K562 (cell line): ENCODE data around the gene PRDX1. TPM values are rescaled to one million over a fixed set of nuclear protein-coding genes. Genes with fewer than 3 reads are reported as not detected.

Source experiments
- CLOCK ChIP-seq: fragments of 250-450 bp; sonication (Bioruptor Pico); IDR thresholded peaks from 2 replicates; pipeline ENCODE4 v1.4.0; 2020; ENCODE audit warnings: mild to moderate bottlenecking, moderate library complexity, borderline replicate concordance
- DIDO1 ChIP-seq: fragments of 450-650 bp; IDR thresholded peaks from 2 replicates; pipeline ENCODE4 v1.6.1; 2016; ENCODE audit warnings: low read depth, missing biosample characterization, missing genetic modification characterization
- ETV5 ChIP-seq: sonication (generic); formaldehyde crosslinking; IDR thresholded peaks from 2 replicates; pipeline ENCODE4 v1.4.0; 2020; ENCODE audit warnings: low read depth, mild to moderate bottlenecking, missing genetic modification reagents
- HMG20B ChIP-seq: fragments of 250-450 bp; sonication (Bioruptor Pico); IDR thresholded peaks from 2 replicates; pipeline ENCODE4 v1.5.0; 2021; ENCODE audit warnings: mild to moderate bottlenecking
- HMGN3 ChIP-seq: IDR thresholded peaks from 2 replicates; pipeline ENCODE4 v1.6.1; 2011; ENCODE audit warnings: borderline replicate concordance, low read depth, mild to moderate bottlenecking, mixed read lengths, low read length; ENCODE audit not compliant: insufficient read length; ENCODE audit errors: extremely low read depth
- L3MBTL2 ChIP-seq: fragments of 450-650 bp; IDR thresholded peaks from 2 replicates; pipeline ENCODE4 v1.6.1; 2016; ENCODE audit warnings: mild to moderate bottlenecking, moderate library complexity
- LCOR ChIP-seq: sonication (generic); formaldehyde crosslinking; IDR thresholded peaks from 2 replicates; pipeline ENCODE4 v1.8.0; 2022; ENCODE audit warnings: mild to moderate bottlenecking, missing genetic modification reagents
- PKNOX1 ChIP-seq: fragments of 450-650 bp; IDR thresholded peaks from 2 replicates; pipeline ENCODE4 v1.6.1; 2016
- SRSF9 ChIP-seq: fragments of 200-400 bp; formaldehyde crosslinking; IDR thresholded peaks from 2 replicates; pipeline ENCODE4 v1.6.1; 2017; ENCODE audit warnings: low read depth, low read length, borderline replicate concordance
- THAP7 ChIP-seq: fragments of 250-450 bp; sonication (Bioruptor Pico); IDR thresholded peaks from 2 replicates; pipeline ENCODE4 v1.5.0; 2021
- ZC3H11A ChIP-seq: IDR thresholded peaks from 2 replicates; pipeline ENCODE4 v1.6.1; 2012; ENCODE audit warnings: low read depth, low read length, improper control_type of control experiment
- ZEB2 ChIP-seq: fragments of 450-650 bp; IDR thresholded peaks from 2 replicates; pipeline ENCODE4 v1.6.1; 2016
- ZNF347 ChIP-seq: fragments of 450-650 bp; formaldehyde crosslinking; IDR thresholded peaks from 2 replicates; pipeline ENCODE4 v1.4.0; 2020; ENCODE audit warnings: low read depth, mild to moderate bottlenecking, moderate library complexity
- polyA plus RNA-seq, 8 experiments: library from polyadenylated mRNA; depleted of rRNA in 4 of 8; stranded (reverse) in 5 of 8; unstranded in 3 of 8; fragments of >200 nt; fragmentation: Nextera tagmentation in 2 of 8; fragmentation: Illumina TruSeq in 1 of 8; extraction: Ambion mirVana in 2 of 8; extraction: Trizol in 1 of 8; gene quantifications; 2 replicates each; pipeline versions ENCODE4 v1.2.1 to v1.2.3, GENCODE V29; 2011 to 2014; ENCODE audit warnings: inconsistent platforms in 1 of 8, missing spikeins in 1 of 8
- total RNA-seq, 7 experiments: library from RNA; depleted of rRNA in 6 of 7; stranded (reverse); fragments of >200 nt in 6 of 7; fragmentation: Illumina TruSeq in 2 of 7; extraction: Trizol in 2 of 7; gene quantifications; 2 replicates each; pipeline versions ENCODE4 v1.2.1 to v1.2.3, GENCODE V29; 2011 to 2021; ENCODE audit warnings: low replicate concordance in 1 of 7
- TF ChIP-seq, protein P1 (sequence below): fragments of 450-650 bp; IDR thresholded peaks from 2 replicates; pipeline ENCODE4 v1.7.1; 2018; ENCODE audit warnings: mild to moderate bottlenecking, low read depth; ENCODE audit not compliant: partially characterized antibody

The PRDX1 gene
- total and polyA plus RNA-seq, 9 of the 15 experiments (the other 6 are each of a cell fraction or from before 2014, with no cell fraction given), result 748 to 2,388 (median 1,045) TPM

DNA sequence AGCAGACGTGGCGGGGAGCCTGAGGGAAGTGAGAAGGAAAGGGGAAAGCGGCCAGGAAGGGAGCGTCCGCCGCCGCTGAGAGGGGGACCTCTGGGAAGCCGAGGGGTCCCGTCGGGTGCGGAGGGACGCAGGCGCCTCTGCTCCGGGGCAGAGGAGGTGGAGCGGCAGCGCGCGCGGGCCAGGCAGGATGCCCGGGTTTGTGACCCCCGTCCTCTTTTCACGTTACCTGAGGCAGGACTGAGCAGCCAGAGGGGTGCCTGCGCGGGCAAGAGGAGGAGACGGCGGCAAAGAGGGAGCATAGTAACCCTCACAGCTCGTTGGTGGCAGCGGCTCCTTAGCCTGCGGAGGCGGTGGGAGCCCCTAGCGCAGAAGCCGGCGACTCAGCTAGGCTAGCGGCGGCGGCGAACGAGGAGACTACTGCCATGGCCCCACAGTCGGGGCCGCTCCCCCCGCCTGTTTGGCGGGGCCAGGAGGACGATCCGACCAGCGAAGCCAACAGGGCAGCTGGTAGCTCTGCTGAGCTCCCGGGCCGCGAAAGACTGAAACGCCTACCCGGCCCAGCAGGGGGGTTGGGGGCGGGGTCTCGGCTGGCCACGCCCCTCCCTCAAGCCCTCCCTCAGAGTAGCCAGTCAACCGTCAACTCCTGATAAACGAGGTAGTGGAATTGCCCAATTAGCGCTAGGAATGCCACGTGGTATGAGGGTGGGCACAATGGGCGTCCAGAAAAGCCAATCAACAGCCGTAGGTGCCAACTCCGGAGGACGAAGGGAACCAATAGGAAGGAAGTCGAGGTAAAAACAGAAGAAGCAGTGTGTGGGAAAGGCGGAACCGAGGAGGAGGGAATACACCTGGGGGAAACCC, 30.8 kb downstream of the PRDX1 start, which contains the start of gene TESK2 (continued):
- TF ChIP-seq ETV5 (CRISPR knock-in tag), result no peak
- TF ChIP-seq SRSF9, result no peak
- TF ChIP-seq DIDO1 (tag), result no peak
- TF ChIP-seq, protein P1, sequence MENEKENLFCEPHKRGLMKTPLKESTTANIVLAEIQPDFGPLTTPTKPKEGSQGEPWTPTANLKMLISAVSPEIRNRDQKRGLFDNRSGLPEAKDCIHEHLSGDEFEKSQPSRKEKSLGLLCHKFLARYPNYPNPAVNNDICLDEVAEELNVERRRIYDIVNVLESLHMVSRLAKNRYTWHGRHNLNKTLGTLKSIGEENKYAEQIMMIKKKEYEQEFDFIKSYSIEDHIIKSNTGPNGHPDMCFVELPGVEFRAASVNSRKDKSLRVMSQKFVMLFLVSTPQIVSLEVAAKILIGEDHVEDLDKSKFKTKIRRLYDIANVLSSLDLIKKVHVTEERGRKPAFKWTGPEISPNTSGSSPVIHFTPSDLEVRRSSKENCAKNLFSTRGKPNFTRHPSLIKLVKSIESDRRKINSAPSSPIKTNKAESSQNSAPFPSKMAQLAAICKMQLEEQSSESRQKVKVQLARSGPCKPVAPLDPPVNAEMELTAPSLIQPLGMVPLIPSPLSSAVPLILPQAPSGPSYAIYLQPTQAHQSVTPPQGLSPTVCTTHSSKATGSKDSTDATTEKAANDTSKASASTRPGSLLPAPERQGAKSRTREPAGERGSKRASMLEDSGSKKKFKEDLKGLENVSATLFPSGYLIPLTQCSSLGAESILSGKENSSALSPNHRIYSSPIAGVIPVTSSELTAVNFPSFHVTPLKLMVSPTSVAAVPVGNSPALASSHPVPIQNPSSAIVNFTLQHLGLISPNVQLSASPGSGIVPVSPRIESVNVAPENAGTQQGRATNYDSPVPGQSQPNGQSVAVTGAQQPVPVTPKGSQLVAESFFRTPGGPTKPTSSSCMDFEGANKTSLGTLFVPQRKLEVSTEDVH, result no peak
- TF ChIP-seq THAP7, result no peak
- TF ChIP-seq CLOCK, result no peak
- no peak for TF ChIP-seq ZC3H11A
- peak; percentile 99 for TF ChIP-seq L3MBTL2
- no peak for TF ChIP-seq ZNF347 (CRISPR knock-in tag)
- no peak for TF ChIP-seq HMG20B
- TF ChIP-seq LCOR (CRISPR knock-in tag), result peak; percentile 56; the same call in 1 of the 2 replicates
- TF ChIP-seq HMGN3, result peak; percentile 29
- peak; percentile 23; the same call in 1 of the 2 replicates for TF ChIP-seq ZEB2
- TF ChIP-seq PKNOX1, result peak; percentile 95
